Lower leg skin (tissue), 3 donors: ENCODE results near the gene DYNC2H1.

ENCODE experiments used
- POLR2A ChIP-seq, 2 donors: fragments of 450-650 bp; IDR thresholded peaks; one replicate each; pipeline ENCODE4 v1.6.1; 2016 to 2017; ENCODE audit warnings: antibody characterized with exemption in 2 of 2, mild to moderate bottlenecking in 1 of 2, moderate library complexity in 1 of 2
- TF ChIP-seq, protein P1 (sequence below), 3 donors: fragments of 450-650 bp; IDR thresholded peaks; one replicate each; pipeline ENCODE4 v1.5.1; 2016; ENCODE audit warnings: antibody characterized with exemption in 3 of 3, mild to moderate bottlenecking in 3 of 3, moderate library complexity in 2 of 3

DNA sequence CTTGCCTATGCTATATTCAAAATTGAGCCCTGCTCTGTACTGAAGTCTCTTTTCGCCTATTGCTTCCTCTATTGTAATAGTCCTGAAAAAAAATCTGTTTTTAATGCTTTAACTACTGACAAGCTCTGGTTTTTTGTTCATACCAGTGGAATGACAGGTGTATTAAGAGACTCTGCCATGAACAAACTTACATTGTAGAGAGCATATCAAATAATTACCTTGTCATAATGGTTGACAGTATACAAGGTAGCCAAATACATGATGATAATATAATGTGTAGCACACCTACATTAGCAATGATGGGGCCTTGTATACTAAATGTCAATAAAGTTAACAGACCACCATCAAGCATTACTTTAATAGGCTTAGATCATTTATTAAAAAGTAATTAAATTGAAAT lies 175.0 kb downstream of the DYNC2H1 start:
- TF ChIP-seq, protein P1, sequence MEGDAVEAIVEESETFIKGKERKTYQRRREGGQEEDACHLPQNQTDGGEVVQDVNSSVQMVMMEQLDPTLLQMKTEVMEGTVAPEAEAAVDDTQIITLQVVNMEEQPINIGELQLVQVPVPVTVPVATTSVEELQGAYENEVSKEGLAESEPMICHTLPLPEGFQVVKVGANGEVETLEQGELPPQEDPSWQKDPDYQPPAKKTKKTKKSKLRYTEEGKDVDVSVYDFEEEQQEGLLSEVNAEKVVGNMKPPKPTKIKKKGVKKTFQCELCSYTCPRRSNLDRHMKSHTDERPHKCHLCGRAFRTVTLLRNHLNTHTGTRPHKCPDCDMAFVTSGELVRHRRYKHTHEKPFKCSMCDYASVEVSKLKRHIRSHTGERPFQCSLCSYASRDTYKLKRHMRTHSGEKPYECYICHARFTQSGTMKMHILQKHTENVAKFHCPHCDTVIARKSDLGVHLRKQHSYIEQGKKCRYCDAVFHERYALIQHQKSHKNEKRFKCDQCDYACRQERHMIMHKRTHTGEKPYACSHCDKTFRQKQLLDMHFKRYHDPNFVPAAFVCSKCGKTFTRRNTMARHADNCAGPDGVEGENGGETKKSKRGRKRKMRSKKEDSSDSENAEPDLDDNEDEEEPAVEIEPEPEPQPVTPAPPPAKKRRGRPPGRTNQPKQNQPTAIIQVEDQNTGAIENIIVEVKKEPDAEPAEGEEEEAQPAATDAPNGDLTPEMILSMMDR (IDR thresholded peaks at IDR 0.05), result no peak
- no peak for TF ChIP-seq POLR2A (IDR thresholded peaks at IDR 0.05)
